Measurements from ENCODE around the gene GRAMD4. TPM values are rescaled to one million over a fixed set of nuclear protein-coding genes. Genes with fewer than 3 reads are reported as not detected.

GRAMD4 gene
- total and polyA plus RNA-seq, 2 experiments from 2014 or later, result 2.9 to 10.6 TPM

DNA sequence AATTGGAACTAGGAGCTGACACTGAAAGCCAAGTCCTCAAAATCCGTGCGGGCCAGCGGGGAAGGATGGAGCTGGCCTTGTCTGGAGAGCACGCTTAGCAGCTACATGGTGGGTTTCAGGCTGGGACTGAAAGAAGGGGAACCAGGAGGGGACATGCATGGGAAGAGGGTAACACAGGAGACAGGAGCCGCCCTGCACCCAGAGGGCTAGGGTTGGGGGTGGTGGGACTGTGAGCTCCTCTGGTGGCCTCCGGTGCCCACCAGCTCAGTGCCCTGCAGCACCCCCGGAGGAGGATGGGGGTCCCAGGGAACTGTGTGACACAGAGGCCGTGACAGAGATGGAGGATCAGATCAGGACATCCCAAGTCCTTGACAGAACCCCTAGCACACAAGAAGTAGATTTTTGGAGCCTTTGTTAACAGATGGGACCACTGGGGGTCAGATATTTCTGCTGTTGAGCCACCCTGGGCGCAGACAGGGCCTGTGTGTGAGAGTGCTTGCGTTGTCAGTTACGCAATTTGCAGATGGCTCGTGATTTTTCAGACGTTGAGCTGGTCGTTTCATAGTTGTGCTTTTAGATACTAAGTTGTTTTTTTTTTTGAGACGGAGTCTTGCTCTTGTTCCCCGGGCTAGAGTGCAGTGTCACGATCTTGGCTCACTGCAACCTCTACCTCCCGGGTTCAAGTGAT lies 21.3 kb upstream of the GRAMD4 start:
- Histone ChIP-seq H2AFZ (no peak overlapping the region), H3K36me3 (ENCODE audit: low read depth) (no peaks in the 10 kb centered on the region), H3K4me2 (ENCODE audit: unreplicated experiment) (no peak overlapping the region), H3K9me2 (ENCODE audit: insufficient read depth) (no peaks in the 10 kb centered on the region), H3K27ac (no peak overlapping the region), H3K79me2 (ENCODE audit: insufficient read depth) (0 out of 2 replicates have a peak, but pooled peaks cover 6% of the 10 kb centered on the region), H3K27me3 (replicated peaks; ENCODE audit: insufficient read depth) (no peaks in the 10 kb centered on the region), H3K9me3 (ENCODE audit: low read depth) (no peaks in the 10 kb centered on the region), H3K9ac (no peak overlapping the region), H4K20me1 (ENCODE audit: insufficient read depth) (no peaks in the 10 kb centered on the region), H3K4me3 (no peak overlapping the region), H3F3A (ENCODE audit: insufficient read depth) (no peaks in the 10 kb centered on the region), H3K4me1 (ENCODE audit: insufficient read depth) (peaks cover 7% of the 10 kb centered on the region)
- TF ChIP-seq EZH2phosphoT487 (IDR thresholded peaks at IDR 0.05; ENCODE audit: insufficient read depth, low read depth) (no peak), EZH2 (IDR thresholded peaks at IDR 0.05; ENCODE audit: insufficient read depth, poor library complexity, severe bottlenecking) (no peak)
- no peak for DNase-seq
- in situ Hi-C loops (cut with MboI), result no loop called here
- 78 to 79% methylated on average over 17 to 18 of the region's 18 CpGs for WGBS, 2 experiments (ENCODE audit: low coverage in 1 of 2, low lambda C conversion rate in 2 of 2, missing lambda C conversion rate in 2 of 2)

DNA sequence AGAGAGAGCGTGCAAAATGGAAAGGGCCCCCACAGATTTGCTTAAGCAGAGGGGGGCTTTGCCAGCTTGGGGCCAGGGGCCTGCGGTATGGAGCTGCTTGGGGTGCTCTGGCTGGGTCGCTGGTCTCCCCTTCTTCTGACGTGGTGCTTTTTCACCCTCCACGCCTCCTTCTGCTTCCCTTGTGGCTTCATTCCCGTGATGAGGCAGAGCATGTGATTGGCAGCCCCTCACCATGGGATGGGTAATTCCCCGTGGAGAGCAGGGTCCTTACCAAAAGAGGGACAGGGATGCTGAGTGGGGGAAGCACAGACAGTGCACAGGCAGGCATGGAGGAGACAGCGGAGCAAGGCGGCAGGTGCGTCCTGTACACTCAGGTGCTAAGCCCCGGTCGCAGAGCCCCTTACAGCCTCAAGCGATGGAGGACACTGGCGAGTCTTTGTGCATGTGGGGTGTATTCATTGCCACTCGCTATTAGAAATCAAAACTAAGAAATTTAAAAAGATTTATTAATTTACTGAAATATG lies 19.9 kb upstream of the GRAMD4 start:
- Histone ChIP-seq H3K4me2 (ENCODE audit: unreplicated experiment) (no peak overlapping the region), H4K20me1 (ENCODE audit: insufficient read depth) (no peaks in the 10 kb centered on the region), H3K9me3 (ENCODE audit: low read depth) (no peaks in the 10 kb centered on the region), H3K36me3 (ENCODE audit: low read depth) (no peaks in the 10 kb centered on the region), H3K9ac (no peak overlapping the region), H3K27me3 (replicated peaks; ENCODE audit: insufficient read depth) (no peaks in the 10 kb centered on the region), H3K9me2 (ENCODE audit: insufficient read depth) (no peaks in the 10 kb centered on the region), H2AFZ (no peak overlapping the region), H3K79me2 (ENCODE audit: insufficient read depth) (0 out of 2 replicates have a peak, but pooled peaks cover 6% of the 10 kb centered on the region), H3F3A (ENCODE audit: insufficient read depth) (no peaks in the 10 kb centered on the region), H3K27ac (no peak overlapping the region), H3K4me1 (ENCODE audit: insufficient read depth) (peaks cover 7% of the 10 kb centered on the region), H3K4me3 (no peak overlapping the region)
- DNase-seq, result no peak
- in situ Hi-C loops (cut with MboI), result no loop called here
- no peak for TF ChIP-seq EZH2phosphoT487 (IDR thresholded peaks at IDR 0.05; ENCODE audit: insufficient read depth, low read depth)
- TF ChIP-seq EZH2 (IDR thresholded peaks at IDR 0.05; ENCODE audit: insufficient read depth, poor library complexity, severe bottlenecking), result no peak
- 86 to 87% methylated on average over 13 to 15 of the region's 15 CpGs for WGBS, 2 experiments (ENCODE audit: low coverage in 1 of 2, low lambda C conversion rate in 2 of 2, missing lambda C conversion rate in 2 of 2)

DNA sequence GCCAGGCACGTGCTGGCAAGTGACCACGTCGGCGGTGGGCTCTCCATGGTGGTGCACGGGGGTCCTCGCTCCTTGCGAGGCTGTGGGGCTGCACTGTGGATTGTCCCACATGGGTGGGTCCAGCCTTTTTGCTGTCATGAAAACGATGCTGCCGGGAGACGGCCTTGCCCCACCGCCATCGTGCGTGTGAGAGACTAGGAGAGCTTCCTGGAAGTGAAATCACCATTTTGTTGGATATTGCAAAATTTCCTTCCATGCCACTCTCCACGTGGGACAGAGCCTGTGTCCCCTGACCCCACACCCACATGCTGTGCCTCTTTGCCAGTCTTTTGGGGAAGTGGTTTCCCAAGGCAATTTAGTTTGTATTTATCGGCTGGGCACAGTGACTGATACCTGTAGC lies 18.2 kb upstream of the GRAMD4 start:
- Histone ChIP-seq H3K4me2 (ENCODE audit: unreplicated experiment) (no peak overlapping the region), H3K79me2 (ENCODE audit: insufficient read depth) (0 out of 2 replicates have a peak, but pooled peaks cover 2% of the 10 kb centered on the region), H3K9ac (no peak overlapping the region), H3K9me3 (ENCODE audit: low read depth) (no peaks in the 10 kb centered on the region), H3F3A (ENCODE audit: insufficient read depth) (no peaks in the 10 kb centered on the region), H3K9me2 (ENCODE audit: insufficient read depth) (no peaks in the 10 kb centered on the region), H3K36me3 (ENCODE audit: low read depth) (no peaks in the 10 kb centered on the region), H4K20me1 (ENCODE audit: insufficient read depth) (no peaks in the 10 kb centered on the region), H3K27me3 (replicated peaks; ENCODE audit: insufficient read depth) (no peaks in the 10 kb centered on the region), H2AFZ (no peak overlapping the region), H3K27ac (no peak overlapping the region), H3K4me1 (ENCODE audit: insufficient read depth) (no peaks in the 10 kb centered on the region), H3K4me3 (no peak overlapping the region)
- no peak for DNase-seq
- TF ChIP-seq EZH2 (IDR thresholded peaks at IDR 0.05; ENCODE audit: insufficient read depth, poor library complexity, severe bottlenecking) (no peak), EZH2phosphoT487 (IDR thresholded peaks at IDR 0.05; ENCODE audit: insufficient read depth, low read depth) (no peak)
- in situ Hi-C loops (cut with MboI), result no loop called here
- 86 to 88% methylated on average over 15 of the region's 15 CpGs for WGBS, 2 experiments (ENCODE audit: low coverage in 1 of 2, low lambda C conversion rate in 2 of 2, missing lambda C conversion rate in 2 of 2)

DNA sequence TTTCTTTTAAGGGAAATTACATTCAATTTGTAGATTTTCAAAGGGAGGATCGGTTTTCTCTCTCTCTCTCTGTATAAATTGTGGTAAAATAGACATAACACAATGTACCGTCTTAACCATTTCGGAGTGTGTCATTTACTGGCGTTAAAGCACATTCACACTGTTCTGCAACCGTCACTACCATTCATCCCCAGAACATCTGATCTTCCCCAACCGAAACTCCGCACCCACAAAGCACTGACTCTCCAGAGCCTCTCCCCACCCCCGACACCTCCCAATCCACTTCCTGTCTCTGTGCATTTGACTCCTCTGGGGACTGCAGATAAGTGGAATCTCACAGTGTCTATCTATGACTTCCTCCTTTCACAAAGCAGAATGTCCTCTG lies 15.9 kb upstream of the GRAMD4 start:
- no peak overlapping the region for H2AFZ ChIP-seq
- no peaks in the 10 kb centered on the region for H3F3A ChIP-seq (ENCODE audit: insufficient read depth)
- no peak overlapping the region for H3K4me3 ChIP-seq
- no peaks in the 10 kb centered on the region for H3K27me3 ChIP-seq (replicated peaks; ENCODE audit: insufficient read depth)
- no peak overlapping the region for H3K9ac ChIP-seq
- no peak overlapping the region for H3K4me2 ChIP-seq (ENCODE audit: unreplicated experiment)
- no peaks in the 10 kb centered on the region for H3K9me2 ChIP-seq (ENCODE audit: insufficient read depth)
- in situ Hi-C loops (cut with MboI), result no loop called here
- H3K9me3 ChIP-seq (ENCODE audit: low read depth), result no peaks in the 10 kb centered on the region
- no peak overlapping the region for H3K27ac ChIP-seq
- H3K36me3 ChIP-seq (ENCODE audit: low read depth), result no peaks in the 10 kb centered on the region
- H3K4me1 ChIP-seq (ENCODE audit: insufficient read depth), result no peaks in the 10 kb centered on the region
- H3K79me2 ChIP-seq (ENCODE audit: insufficient read depth), result no peaks in the 10 kb centered on the region
- no peaks in the 10 kb centered on the region for H4K20me1 ChIP-seq (ENCODE audit: insufficient read depth)
- 63 to 66% methylated on average over 8 of the region's 8 CpGs for WGBS, 2 experiments (ENCODE audit: low coverage in 1 of 2, low lambda C conversion rate in 2 of 2, missing lambda C conversion rate in 2 of 2)
- no peak for DNase-seq
- TF ChIP-seq EZH2phosphoT487 (IDR thresholded peaks at IDR 0.05; ENCODE audit: insufficient read depth, low read depth), result no peak
- TF ChIP-seq EZH2 (IDR thresholded peaks at IDR 0.05; ENCODE audit: insufficient read depth, poor library complexity, severe bottlenecking), result no peak
